PC-3 (cell line): Measurements from ENCODE around the gene ILK.

Experiments used
- EZH2 ChIP-seq: fragments of 300-600 bp; sonication (generic); IDR thresholded peaks from one replicate; pipeline ENCODE4 v1.6.1; 2017; ENCODE audit warnings: antibody characterized with exemption, mild to moderate bottlenecking, low read length; ENCODE audit not compliant: unreplicated experiment
- EZH2phosphoT487 ChIP-seq: fragments of 300-600 bp; sonication (generic); IDR thresholded peaks from 2 replicates; pipeline ENCODE4 v1.6.1; 2018; ENCODE audit warnings: mild to moderate bottlenecking, antibody characterized with exemption, low read length, borderline replicate concordance
- TF ChIP-seq, protein P1 (sequence below): fragments of 300-600 bp; sonication (generic); conservative IDR thresholded peaks from 2 replicates; pipeline ENCODE4 v1.5.1; 2017; ENCODE audit warnings: antibody characterized with exemption, low read depth, mild to moderate bottlenecking, low read length

DNA sequence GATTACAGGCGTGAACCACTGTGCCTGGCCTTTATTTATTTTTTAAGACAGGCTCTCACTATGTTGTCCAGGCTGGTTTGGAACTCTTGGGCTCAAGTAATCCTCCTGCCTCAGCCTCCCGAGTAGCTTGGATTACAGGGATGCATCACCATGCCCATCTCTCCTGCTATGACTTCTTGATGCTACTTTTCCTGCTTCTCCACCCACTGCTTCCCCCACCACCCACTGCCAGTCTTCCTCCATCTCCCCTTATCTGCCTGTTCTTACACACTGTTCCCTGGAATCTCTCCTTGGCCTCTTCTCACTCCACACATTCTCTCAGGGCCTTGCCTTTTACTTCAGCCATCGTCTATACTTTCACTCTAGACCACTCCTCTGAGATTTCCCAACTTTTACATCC lies 32.9 kb downstream of the ILK start:
- TF ChIP-seq, protein P1, sequence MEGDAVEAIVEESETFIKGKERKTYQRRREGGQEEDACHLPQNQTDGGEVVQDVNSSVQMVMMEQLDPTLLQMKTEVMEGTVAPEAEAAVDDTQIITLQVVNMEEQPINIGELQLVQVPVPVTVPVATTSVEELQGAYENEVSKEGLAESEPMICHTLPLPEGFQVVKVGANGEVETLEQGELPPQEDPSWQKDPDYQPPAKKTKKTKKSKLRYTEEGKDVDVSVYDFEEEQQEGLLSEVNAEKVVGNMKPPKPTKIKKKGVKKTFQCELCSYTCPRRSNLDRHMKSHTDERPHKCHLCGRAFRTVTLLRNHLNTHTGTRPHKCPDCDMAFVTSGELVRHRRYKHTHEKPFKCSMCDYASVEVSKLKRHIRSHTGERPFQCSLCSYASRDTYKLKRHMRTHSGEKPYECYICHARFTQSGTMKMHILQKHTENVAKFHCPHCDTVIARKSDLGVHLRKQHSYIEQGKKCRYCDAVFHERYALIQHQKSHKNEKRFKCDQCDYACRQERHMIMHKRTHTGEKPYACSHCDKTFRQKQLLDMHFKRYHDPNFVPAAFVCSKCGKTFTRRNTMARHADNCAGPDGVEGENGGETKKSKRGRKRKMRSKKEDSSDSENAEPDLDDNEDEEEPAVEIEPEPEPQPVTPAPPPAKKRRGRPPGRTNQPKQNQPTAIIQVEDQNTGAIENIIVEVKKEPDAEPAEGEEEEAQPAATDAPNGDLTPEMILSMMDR: no peak
- TF ChIP-seq EZH2 (no peak), EZH2phosphoT487 (no peak)
